ENCODE data around the gene CPNE6.

Gene CPNE6

DNA sequence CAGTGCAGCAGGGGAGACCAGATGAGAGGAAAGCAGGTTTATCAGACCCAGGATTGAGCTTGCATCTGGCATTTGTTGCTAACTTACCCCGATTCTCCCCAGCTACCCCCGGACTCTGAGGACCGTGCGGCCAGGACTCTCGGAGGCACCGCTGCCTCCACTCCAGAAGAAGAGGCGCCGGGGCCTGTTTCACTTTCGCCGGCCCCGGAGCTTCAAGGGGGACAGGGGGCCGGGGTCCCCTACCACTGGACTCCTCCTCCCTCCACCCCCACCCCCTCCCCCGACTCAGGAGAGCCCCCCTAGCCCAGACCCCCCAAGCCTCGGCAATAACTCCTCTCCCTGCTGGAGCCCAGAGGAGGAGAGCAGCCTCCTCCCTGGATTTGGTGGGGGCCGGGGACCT, 6.5 kb upstream of the CPNE6 start:
- no peak overlapping the region for H3K27ac ChIP-seq (ENCODE audit: low read depth, low read length)
- no peak overlapping the region for H3K4me3 ChIP-seq (ENCODE audit: insufficient read depth, low read length, poor library complexity, severe bottlenecking)
- H3K36me3 ChIP-seq (ENCODE audit: low read length): no peaks in the 10 kb centered on the region
- no peak overlapping the region for H3K4me2 ChIP-seq (ENCODE audit: low read depth, low read length, poor library complexity, severe bottlenecking)
- no peaks in the 10 kb centered on the region for H4K20me1 ChIP-seq (ENCODE audit: low read depth, low read length)
- TF ChIP-seq CTCF (IDR thresholded peaks at IDR 0.05; ENCODE audit: insufficient read depth, low read length, poor library complexity, severe bottlenecking): no peak
- no peak for TF ChIP-seq EZH2phosphoT487 (conservative IDR thresholded peaks at IDR 0.05; ENCODE audit: low read length)
- H3K9me2 ChIP-seq (replicated peaks; ENCODE audit: insufficient read depth, low read length): no peaks in the 10 kb centered on the region
- H3K9ac ChIP-seq (ENCODE audit: low read length): no peak overlapping the region
- no peak overlapping the region for H2AFZ ChIP-seq (ENCODE audit: low read depth, low read length, severe bottlenecking)
- no peaks in the 10 kb centered on the region for H3F3A ChIP-seq (ENCODE audit: insufficient read depth)
- H3K79me2 ChIP-seq (ENCODE audit: insufficient read depth, low read length): no peaks in the 10 kb centered on the region
- no peaks in the 10 kb centered on the region for H3K9me3 ChIP-seq (ENCODE audit: insufficient read depth, low read length)
- no peaks in the 10 kb centered on the region for H3K27me3 ChIP-seq (ENCODE audit: low read length)

- Histone ChIP-seq H3K27me3 (ENCODE audit: low read length) (no peaks in the 10 kb centered on the region), H3K27ac (ENCODE audit: low read depth, low read length) (no peak overlapping the region), H3K4me2 (ENCODE audit: low read depth, low read length, poor library complexity, severe bottlenecking) (no peak overlapping the region), H3K9ac (ENCODE audit: low read length) (no peak overlapping the region), H3K9me2 (replicated peaks; ENCODE audit: insufficient read depth, low read length) (no peaks in the 10 kb centered on the region), H4K20me1 (ENCODE audit: low read depth, low read length) (no peaks in the 10 kb centered on the region), H3F3A (ENCODE audit: insufficient read depth) (no peaks in the 10 kb centered on the region), H3K36me3 (ENCODE audit: low read length) (no peaks in the 10 kb centered on the region), H3K9me3 (ENCODE audit: insufficient read depth, low read length) (no peaks in the 10 kb centered on the region), H3K4me3 (ENCODE audit: insufficient read depth, low read length, poor library complexity, severe bottlenecking) (no peak overlapping the region), H2AFZ (ENCODE audit: low read depth, low read length, severe bottlenecking) (no peak overlapping the region), H3K79me2 (ENCODE audit: insufficient read depth, low read length) (no peaks in the 10 kb centered on the region)
- TF ChIP-seq CTCF (IDR thresholded peaks at IDR 0.05; ENCODE audit: insufficient read depth, low read length, poor library complexity, severe bottlenecking) (no peak), EZH2phosphoT487 (conservative IDR thresholded peaks at IDR 0.05; ENCODE audit: low read length) (no peak)
Observed at GRCh38 chr14:24065408-24065807, 6.0 kb upstream of the CPNE6 start.

DNA sequence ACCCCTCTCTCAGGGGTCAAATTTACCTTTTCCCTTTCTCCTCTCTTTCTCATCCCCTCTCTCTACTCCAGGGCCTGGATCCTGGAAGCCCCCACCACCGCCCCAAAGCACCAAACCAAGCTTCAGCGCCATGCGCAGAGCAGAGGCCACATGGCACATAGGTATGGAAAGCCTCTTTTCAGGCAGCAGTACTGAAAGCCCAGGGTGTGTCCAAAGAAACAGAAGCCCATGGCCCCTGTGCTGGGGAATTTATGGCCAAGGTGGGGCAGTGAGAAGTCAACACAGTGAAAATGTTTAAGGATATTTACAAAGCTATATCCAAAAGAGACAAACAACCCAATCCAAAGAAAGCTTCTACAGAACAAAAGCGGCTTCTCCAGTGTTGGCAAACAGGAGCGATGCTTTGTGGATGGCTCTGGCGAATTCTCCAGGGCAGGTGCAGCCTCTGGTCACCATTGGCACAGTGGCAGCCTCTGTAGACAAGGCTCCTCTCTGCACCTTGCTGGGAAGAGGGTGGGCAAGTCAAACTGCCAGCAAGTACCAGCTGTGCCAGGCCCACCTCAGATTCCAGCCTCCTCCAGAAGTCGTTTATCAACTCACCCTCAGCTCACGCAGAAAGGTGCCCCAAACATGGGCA, 4.7 kb upstream of the CPNE6 start:
- H3K36me3 ChIP-seq (ENCODE audit: low read length): no peaks in the 10 kb centered on the region
- no peaks in the 10 kb centered on the region for H3K79me2 ChIP-seq (ENCODE audit: insufficient read depth, low read length)
- H3K27ac ChIP-seq (ENCODE audit: low read depth, low read length): no peak overlapping the region
- H3K4me3 ChIP-seq (ENCODE audit: insufficient read depth, low read length, poor library complexity, severe bottlenecking): no peak overlapping the region
- H3F3A ChIP-seq (ENCODE audit: insufficient read depth): no peaks in the 10 kb centered on the region
- TF ChIP-seq CTCF (IDR thresholded peaks at IDR 0.05; ENCODE audit: insufficient read depth, low read length, poor library complexity, severe bottlenecking) (no peak), EZH2phosphoT487 (conservative IDR thresholded peaks at IDR 0.05; ENCODE audit: low read length) (no peak)
- no peak overlapping the region for H2AFZ ChIP-seq (ENCODE audit: low read depth, low read length, severe bottlenecking)
- no peaks in the 10 kb centered on the region for H3K27me3 ChIP-seq (ENCODE audit: low read length)
- H3K9me3 ChIP-seq (ENCODE audit: insufficient read depth, low read length): no peaks in the 10 kb centered on the region
- no peak overlapping the region for H3K4me2 ChIP-seq (ENCODE audit: low read depth, low read length, poor library complexity, severe bottlenecking)
- no peaks in the 10 kb centered on the region for H4K20me1 ChIP-seq (ENCODE audit: low read depth, low read length)
- no peak overlapping the region for H3K9ac ChIP-seq (ENCODE audit: low read length)
- no peaks in the 10 kb centered on the region for H3K9me2 ChIP-seq (replicated peaks; ENCODE audit: insufficient read depth, low read length)
